Left renal pelvis (tissue), 4 donors: ENCODE measurements around the gene NT5M. TPM values are rescaled to one million over a fixed set of nuclear protein-coding genes. Genes with fewer than 3 reads are reported as not detected.

Experiments used
- DNase-seq, 4 donors: peaks; one replicate each; pipeline ENCODE4 v3.0.0-alpha.2; 2013; ENCODE audit warnings: low read depth in 4 of 4, low spot score in 3 of 4
- polyA plus RNA-seq, 4 donors: library from polyadenylated mRNA; unstranded; fragments of 120-200 nt; gene quantifications; one replicate each; pipeline ENCODE4 v1.2.1, GENCODE V29; 2013; ENCODE audit not compliant: insufficient read length in 4 of 4

The NT5M gene
- polyA plus RNA-seq, 4 donors = 3.7 to 6.0 (median 4.9) TPM

- no peak for DNase-seq
Measured at GRCh38 chr17:17351901-17352781, 49.0 kb downstream of the NT5M start.

GRCh38 chr17:17352836-17353624, 49.9 kb downstream of the NT5M start:
- DNase-seq = no peak

GRCh38 chr17:17353625-17354484, 50.7 kb downstream of the NT5M start:
- DNase-seq = no peak

- DNase-seq = peak in 3 of 4 donors; percentile 38 to 51 (median 48)
Measured at GRCh38 chr17:17354560-17355349, 51.6 kb downstream of the NT5M start.

- DNase-seq = no peak
Measured at GRCh38 chr17:17355426-17355825, 52.3 kb downstream of the NT5M start.

- DNase-seq = peak; percentile 47 to 74 (median 70)
Measured at GRCh38 chr17:17356149-17356930, 53.2 kb downstream of the NT5M start.

- DNase-seq = no peak
Measured at GRCh38 chr17:17356931-17357270, 53.7 kb downstream of the NT5M start.

GRCh38 chr17:17358060-17358751, 55.0 kb downstream of the NT5M start:
- DNase-seq = no peak

GRCh38 chr17:17358866-17359265, 55.7 kb downstream of the NT5M start:
- no peak for DNase-seq

GRCh38 chr17:17359271-17359670, 56.1 kb downstream of the NT5M start:
- no peak for DNase-seq

- no peak for DNase-seq
Measured at GRCh38 chr17:17360087-17360730, 57.0 kb downstream of the NT5M start.

- no peak for DNase-seq
Measured at GRCh38 chr17:17361543-17361866, 58.3 kb downstream of the NT5M start.

- no peak for DNase-seq
Measured at GRCh38 chr17:17361867-17362539, 58.8 kb downstream of the NT5M start.

- no peak for DNase-seq
Measured at GRCh38 chr17:17362540-17362930, 59.4 kb downstream of the NT5M start.

- no peak for DNase-seq
Measured at GRCh38 chr17:17363638-17364337, 60.6 kb downstream of the NT5M start.

- DNase-seq = no peak
Measured at GRCh38 chr17:17364338-17364667, 61.1 kb downstream of the NT5M start.

- no peak for DNase-seq
Measured at GRCh38 chr17:17365476-17366110, 62.4 kb downstream of the NT5M start.
